Mesodermal cell (in vitro differentiated cells): ENCODE results near the gene EFNB1. TPM values are rescaled to one million over a fixed set of nuclear protein-coding genes. Genes with fewer than 3 reads are reported as not detected.
A peak's percentile ranks its signal among the peaks of the same experiment; 100 is the strongest.
"Not testable (repeated sequence)": the region's sequence is repeated elsewhere in the genome, so short reads cannot be mapped to it uniquely, and the experiment has no call there.

Source experiments
- H3K27ac ChIP-seq: 2 replicates; pipeline ENCODE4 v1.7.0; 2013; ENCODE audit warnings: mild to moderate bottlenecking, low read depth, low read length, moderate library complexity; ENCODE audit not compliant: severe bottlenecking
- H3K36me3 ChIP-seq: 2 replicates; pipeline ENCODE4 v1.7.1; 2013; ENCODE audit warnings: mild to moderate bottlenecking, low read length, moderate library complexity; ENCODE audit not compliant: control insufficient read depth, insufficient read depth
- H3K4me1 ChIP-seq: one replicate; pipeline ENCODE4 v1.7.1; 2013; ENCODE audit warnings: mild to moderate bottlenecking, low read length; ENCODE audit not compliant: insufficient read depth, control insufficient read depth, poor library complexity, severe bottlenecking
- H3K4me3 ChIP-seq: 2 replicates; pipeline ENCODE4 v1.7.0; 2013; ENCODE audit warnings: low read length, control low read depth, mild to moderate bottlenecking; ENCODE audit not compliant: insufficient read depth, poor library complexity, severe bottlenecking; ENCODE audit errors: extremely low read depth
- H3K9me3 ChIP-seq: 2 replicates; pipeline ENCODE4 v1.7.1; 2013; ENCODE audit warnings: mild to moderate bottlenecking, low read length, moderate library complexity; ENCODE audit not compliant: control insufficient read depth
- WGBS, 2 experiments: methylation state at CpG; one replicate each; pipeline ENCODE4 v1.1.5; 2013; ENCODE audit warnings: missing lambda C conversion rate in 2 of 2; ENCODE audit not compliant: insufficient coverage in 2 of 2; 5-methylcytosine and 5-hydroxymethylcytosine counted together
- polyA plus RNA-seq, 2 experiments: library from polyadenylated mRNA; stranded (reverse); fragments of 50-300 nt; gene quantifications; one replicate each; pipeline ENCODE4 v1.2.3, GENCODE V29; 2013

EFNB1 gene
- polyA plus RNA-seq (2013, experiment 1 of 2), result 40.2 TPM
- 36.0 TPM for polyA plus RNA-seq (2013, experiment 2 of 2)

- WGBS, 2 experiments, result 0% methylated on average over 9 to 22 of the region's 82 CpGs
- Histone ChIP-seq H3K27ac (no peak within 1 kb of the TSS), H3K36me3 (no peaks in the 10 kb centered on the region), H3K4me1 (peaks cover 9% of the 10 kb centered on the region), H3K9me3 (no peaks in the 10 kb centered on the region), H3K4me3 (peak within 1 kb of the TSS; percentile 67)
Measured at GRCh38 chrX:68828740-68829581, at the start of gene EFNB1. EFNB1 (plus strand) TSS chrX:68829021; CDS start chrX:68829777, 756 bp downstream.

GRCh38 chrX:68781295-68781694, 47.5 kb upstream of the EFNB1 start:
- not testable (repeated sequence) for H3K4me3 ChIP-seq, H3K9me3 ChIP-seq, H3K4me1 ChIP-seq, H3K27ac ChIP-seq, H3K36me3 ChIP-seq
- WGBS, 2 experiments, result no CpG with 5 or more reads among the region's 4 CpGs

GRCh38 chrX:68784816-68785215, 44.0 kb upstream of the EFNB1 start:
- no peak overlapping the region for H3K27ac ChIP-seq
- H3K4me1 ChIP-seq, result peaks cover 4% of the 10 kb centered on the region
- WGBS, 2 experiments, result 84 to 95% methylated on average over 7 to 8 of the region's 10 CpGs
- H3K4me3 ChIP-seq, result no peak overlapping the region
- H3K9me3 ChIP-seq, result no peaks in the 10 kb centered on the region
- H3K36me3 ChIP-seq, result no peaks in the 10 kb centered on the region

DNA sequence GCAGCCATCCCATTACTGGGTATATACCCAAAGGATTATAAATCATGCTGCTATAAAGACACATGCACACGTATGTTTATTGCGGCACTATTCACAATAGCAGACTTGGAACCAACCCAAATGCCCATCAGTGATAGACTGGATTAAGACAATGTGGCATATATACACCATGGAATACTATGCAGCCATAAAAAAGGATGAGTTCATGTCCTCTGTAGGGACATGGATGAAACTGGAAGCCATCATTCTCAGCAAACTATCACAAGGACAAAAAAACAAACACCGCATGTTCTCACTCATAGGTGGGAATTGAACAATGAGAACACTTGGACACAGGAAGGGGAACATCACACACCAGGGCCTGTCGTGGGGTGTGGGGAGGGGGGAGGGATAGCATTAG, 42.2 kb upstream of the EFNB1 start:
- no CpG with 5 or more reads among the region's 4 CpGs for WGBS, 2 experiments

DNA sequence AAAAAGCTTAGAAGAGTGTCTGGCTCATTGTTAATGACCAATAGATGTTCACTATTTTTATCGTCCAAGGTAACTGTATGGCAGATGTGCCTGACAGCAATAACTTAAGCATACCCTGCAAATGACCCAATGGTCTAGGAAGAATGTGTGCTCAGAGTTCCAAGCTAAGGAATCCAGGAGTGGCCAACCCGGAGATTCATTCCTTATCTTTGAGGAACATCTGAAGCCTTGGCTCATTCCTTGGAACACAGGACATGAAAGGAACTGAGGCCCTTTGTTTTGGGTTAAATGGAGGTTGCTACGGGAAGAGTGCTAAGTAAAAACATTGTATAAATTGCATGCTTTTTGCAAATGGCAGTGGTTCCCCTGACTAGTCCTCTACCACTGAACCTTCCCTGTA, 38.9 kb upstream of the EFNB1 start:
- 57 to 100% methylated on average over 1 of the region's 3 CpGs for WGBS, 2 experiments
- Histone ChIP-seq H3K9me3 (no peaks in the 10 kb centered on the region), H3K4me3 (no peak overlapping the region), H3K4me1 (peaks cover 4% of the 10 kb centered on the region), H3K36me3 (no peaks in the 10 kb centered on the region), H3K27ac (no peak overlapping the region)

More for the DNA sequence above, 42.2 kb upstream of the EFNB1 start:
- H3K36me3 ChIP-seq, H3K4me3 ChIP-seq, H3K27ac ChIP-seq, H3K4me1 ChIP-seq, H3K9me3 ChIP-seq: not testable (repeated sequence)

DNA sequence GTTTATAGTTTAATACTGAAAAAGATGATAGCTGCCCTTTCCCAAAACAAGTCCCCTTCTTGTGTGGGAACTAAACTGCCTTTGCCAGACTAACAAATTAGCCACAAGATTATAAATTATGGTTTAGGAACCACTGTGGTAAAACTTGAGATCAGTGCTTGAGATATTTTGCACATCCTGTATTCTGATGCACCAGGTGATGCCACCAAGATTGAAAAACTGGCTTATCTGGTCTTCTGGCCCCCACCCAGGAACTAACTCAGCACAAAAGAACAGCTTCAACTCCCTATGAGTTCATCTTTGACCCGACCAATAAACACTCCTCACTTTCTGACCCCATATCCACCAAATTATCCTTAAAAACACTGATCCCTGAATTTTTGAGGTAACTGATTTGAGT, 36.7 kb upstream of the EFNB1 start:
- Histone ChIP-seq H3K4me3 (no peak overlapping the region), H3K27ac (no peak overlapping the region), H3K36me3 (no peaks in the 10 kb centered on the region), H3K4me1 (peaks cover 4% of the 10 kb centered on the region), H3K9me3 (no peaks in the 10 kb centered on the region)
- no CpG with 5 or more reads among the region's 1 CpG for WGBS, 2 experiments

DNA sequence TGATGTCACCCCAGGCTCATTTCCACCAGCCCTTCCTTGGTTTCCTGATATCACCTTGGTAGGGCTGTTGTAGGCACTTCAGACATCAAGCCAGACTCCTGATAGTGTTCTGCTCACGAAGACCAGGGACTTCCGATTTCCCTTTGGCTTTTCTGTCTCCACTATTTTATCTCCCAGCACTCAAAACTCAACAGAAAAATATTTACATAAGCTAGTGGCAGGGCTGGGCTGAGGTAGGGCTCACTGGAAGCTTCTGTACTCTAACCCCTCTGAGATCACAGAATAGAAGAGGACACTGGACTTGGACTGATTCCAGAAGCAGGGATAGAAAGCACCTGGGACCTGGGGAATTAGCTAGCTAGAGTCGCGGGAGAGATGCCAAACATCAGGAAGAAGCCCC, 34.4 kb upstream of the EFNB1 start:
- Histone ChIP-seq H3K9me3 (no peaks in the 10 kb centered on the region), H3K36me3 (no peaks in the 10 kb centered on the region), H3K4me1 (peaks cover 4% of the 10 kb centered on the region), H3K4me3 (no peak overlapping the region), H3K27ac (no peak overlapping the region)
- WGBS, 2 experiments, result no CpG with 5 or more reads among the region's 4 CpGs

DNA sequence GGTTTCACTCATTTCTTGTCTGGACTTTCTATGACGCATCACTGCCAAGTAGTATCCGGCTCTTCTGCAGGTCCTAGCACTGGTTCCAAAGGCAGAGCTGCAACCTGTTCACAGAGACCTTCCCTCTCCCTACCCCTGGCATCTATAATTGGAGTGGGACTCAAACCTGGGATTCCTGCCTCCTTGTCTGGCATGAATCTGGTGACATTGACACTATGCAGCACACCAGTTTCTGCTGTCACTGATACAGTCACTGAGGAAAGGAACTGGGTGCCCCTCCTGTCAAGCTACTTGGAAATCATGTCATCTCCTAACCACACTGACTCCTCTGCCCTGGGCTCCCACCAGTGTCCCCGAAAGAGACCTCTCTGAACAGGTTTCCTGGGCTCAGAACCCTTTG, 33.1 kb upstream of the EFNB1 start:
- 72 to 100% methylated on average over 2 to 3 of the region's 3 CpGs for WGBS, 2 experiments
- Histone ChIP-seq H3K4me1 (no peaks in the 10 kb centered on the region), H3K36me3 (no peaks in the 10 kb centered on the region), H3K9me3 (no peaks in the 10 kb centered on the region), H3K27ac (no peak overlapping the region), H3K4me3 (no peak overlapping the region)

GRCh38 chrX:68798400-68798799, 30.4 kb upstream of the EFNB1 start:
- H3K27ac ChIP-seq, H3K4me3 ChIP-seq, H3K9me3 ChIP-seq, H3K4me1 ChIP-seq, H3K36me3 ChIP-seq: not testable (repeated sequence)

GRCh38 chrX:68801737-68802290, 27.0 kb upstream of the EFNB1 start:
- no peak overlapping the region for H3K4me3 ChIP-seq
- WGBS, 2 experiments, result 77 to 100% methylated on average over 2 to 3 of the region's 4 CpGs
- no peaks in the 10 kb centered on the region for H3K4me1 ChIP-seq
- no peak overlapping the region for H3K27ac ChIP-seq
- H3K36me3 ChIP-seq, result no peaks in the 10 kb centered on the region
- H3K9me3 ChIP-seq, result no peaks in the 10 kb centered on the region

- WGBS, 2 experiments, result 0% methylated on average over 1 of the region's 3 CpGs; no CpG with 5 or more reads in 1 of the 2 experiments
- no peaks in the 10 kb centered on the region for H3K36me3 ChIP-seq
- H3K4me1 ChIP-seq, result no peaks in the 10 kb centered on the region
- H3K27ac ChIP-seq, result no peak overlapping the region
- H3K9me3 ChIP-seq, result no peaks in the 10 kb centered on the region
- no peak overlapping the region for H3K4me3 ChIP-seq
Measured at GRCh38 chrX:68807818-68808217, 21.0 kb upstream of the EFNB1 start.
